ENCODE data around the gene VAV2.

VAV2 gene

DNA sequence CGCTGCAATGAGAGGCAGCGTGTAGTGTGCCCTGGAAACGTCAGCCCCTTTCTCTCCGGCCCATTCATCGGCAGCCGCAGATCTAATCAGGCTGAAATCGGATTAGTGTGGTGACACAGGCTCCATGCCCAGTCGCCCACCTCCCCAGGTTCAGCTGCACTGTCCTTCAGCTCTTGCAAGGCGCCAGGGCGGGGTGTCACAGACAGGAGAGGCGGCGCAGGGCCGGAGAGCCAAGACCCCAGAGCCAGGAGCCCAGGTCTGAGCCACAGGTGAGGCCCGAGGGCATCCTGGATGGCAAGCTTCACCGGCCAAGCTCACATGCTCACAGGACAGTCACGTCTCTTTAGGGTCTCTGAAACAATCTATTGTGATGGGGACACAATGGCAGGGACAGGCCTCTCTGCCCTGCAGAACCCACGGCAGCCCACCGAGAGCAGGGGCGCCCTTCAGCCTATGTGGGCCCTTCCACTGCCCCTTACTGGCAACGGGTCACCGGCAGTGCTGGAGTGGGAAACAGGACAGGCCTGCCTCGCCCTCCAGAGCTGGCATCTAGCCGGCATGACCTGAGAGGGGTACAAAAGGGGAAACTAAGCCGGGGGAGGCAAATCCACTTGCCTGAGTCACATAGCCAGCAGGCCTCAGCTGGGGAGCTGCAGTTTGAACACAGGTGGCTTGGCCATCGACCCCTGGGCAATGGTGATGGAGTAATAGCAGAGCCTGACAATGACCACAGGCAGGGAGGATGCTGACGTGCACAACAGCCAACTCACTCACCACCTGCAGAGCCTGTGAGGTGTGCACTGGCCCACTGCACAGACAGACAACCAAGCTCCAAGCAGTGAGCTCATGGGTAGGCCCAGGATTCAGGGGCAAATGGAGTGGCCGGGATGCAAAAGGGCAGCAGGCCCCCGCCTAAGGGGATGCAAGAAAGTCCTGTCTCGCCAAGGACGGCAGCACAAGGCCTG is 48.1 kb downstream of the VAV2 start:
- in situ Hi-C loops (cut with HindIII; ENCODE audit: low pct_unique_long_range_greater_than_20kb, low sequenced_read_pairs) = no loop called here

DNA sequence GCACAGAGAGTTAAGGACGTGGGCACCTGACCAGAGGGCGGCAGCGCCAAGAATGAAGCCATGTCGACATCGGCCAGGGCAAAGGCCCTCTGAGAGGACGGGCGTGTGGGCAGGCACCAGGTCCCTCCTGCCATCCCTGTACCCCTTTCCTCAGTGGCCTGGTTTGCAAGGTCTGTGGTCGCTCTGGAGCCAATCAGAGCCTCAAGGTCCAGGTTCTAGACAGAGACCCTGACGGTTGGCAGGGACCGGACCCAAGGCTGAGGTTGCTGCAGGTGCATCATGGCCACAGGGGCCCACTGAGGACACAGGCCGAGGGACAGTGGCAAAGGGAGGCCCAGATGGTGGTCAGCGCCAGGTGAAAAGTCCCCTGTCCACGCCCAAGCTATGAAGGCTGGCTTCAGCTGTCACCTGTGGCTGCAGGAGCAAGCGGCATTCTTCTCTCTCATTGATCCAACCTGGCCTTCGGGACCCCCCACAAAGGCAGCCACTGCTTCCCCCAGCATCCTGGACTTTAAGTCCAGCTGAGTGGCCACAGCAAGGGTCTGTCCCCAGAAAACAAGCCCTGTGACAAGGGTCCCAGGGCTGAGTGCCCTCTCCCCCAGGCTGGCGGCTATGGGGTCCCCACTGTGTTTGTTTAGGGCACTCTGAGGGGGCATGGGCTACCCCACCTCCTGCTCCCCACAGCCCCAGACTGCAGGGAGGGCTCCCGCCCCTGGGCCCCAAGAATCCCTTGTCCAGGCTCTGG is 48.9 kb downstream of the VAV2 start:
- in situ Hi-C loops (cut with HindIII; ENCODE audit: low pct_unique_long_range_greater_than_20kb, low sequenced_read_pairs) = no loop called here

More for the DNA sequence above, 48.1 kb downstream of the VAV2 start:
- DNase-seq (ENCODE audit: low read depth in 1 of 2, low spot score in 1 of 2) = no peak
- no peak for TF ChIP-seq JUND (IDR thresholded peaks at IDR 0.05; ENCODE audit: low read depth)

DNA sequence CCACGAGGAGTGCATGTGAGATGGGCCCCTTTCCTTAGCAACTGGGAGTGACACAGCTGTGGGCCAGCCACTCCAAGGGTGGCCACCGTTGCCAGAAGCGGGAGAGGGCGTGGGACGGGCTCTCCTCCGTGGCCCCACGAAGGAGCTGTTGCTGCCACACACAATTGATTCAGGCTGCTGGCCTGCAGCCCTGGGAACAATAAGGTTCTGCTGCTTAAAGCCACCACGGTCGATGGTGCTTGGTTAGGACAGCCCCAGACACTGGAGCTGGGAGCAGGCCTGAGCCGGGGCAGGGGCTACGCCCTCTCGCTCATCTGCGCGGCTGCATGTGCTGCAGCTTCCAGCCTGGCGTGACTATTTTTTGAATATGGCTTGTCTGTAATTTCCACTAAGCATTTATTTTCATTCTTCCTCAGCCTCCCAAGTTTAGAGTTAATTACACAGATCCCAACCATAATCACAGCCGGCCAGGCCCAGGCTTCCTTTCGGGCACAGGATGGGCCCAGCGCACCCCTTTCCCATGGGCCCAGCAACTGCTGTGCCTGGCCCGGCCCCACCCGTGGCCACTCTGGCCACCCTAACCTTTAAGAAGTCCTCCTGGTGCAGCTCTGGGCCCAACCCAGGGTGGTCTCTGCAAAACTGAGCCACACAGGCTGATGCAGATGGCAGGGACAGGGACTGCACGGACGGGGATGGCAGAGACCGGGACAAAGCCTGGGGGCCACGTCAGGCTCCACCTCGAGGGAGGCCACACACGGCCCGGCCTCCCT is 49.7 kb downstream of the VAV2 start:
- no peak for DNase-seq (ENCODE audit: low read depth in 1 of 2, low spot score in 1 of 2)
- TF ChIP-seq JUND (IDR thresholded peaks at IDR 0.05; ENCODE audit: low read depth) = no peak
- in situ Hi-C loops (cut with HindIII; ENCODE audit: low pct_unique_long_range_greater_than_20kb, low sequenced_read_pairs) = no loop called here

More for the DNA sequence above, 48.9 kb downstream of the VAV2 start:
- DNase-seq (ENCODE audit: low read depth in 1 of 2, low spot score in 1 of 2) = no peak
- TF ChIP-seq JUND (IDR thresholded peaks at IDR 0.05; ENCODE audit: low read depth) = no peak

DNA sequence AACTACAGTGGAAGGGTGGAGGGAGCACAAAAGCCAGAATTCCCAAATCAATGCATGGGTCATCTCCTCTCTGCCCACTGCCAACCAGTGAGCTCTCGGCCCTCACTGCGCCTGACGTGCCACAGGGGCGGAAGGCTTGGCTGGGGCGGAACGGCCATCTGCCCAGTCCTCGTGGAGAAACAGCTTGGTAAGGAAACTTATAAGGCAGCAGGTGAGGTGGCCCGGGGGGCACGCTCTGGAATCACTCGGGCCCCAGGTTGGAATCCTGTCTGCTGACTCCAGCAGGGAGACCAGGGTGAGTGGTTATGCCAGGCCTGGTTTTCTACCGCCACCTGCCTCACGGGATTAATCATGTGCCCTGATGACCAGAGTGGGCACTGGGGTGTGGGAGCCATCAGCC is 52.3 kb downstream of the VAV2 start:
- no peak for TF ChIP-seq JUND (IDR thresholded peaks at IDR 0.05; ENCODE audit: low read depth)
- in situ Hi-C loops (cut with HindIII; ENCODE audit: low pct_unique_long_range_greater_than_20kb, low sequenced_read_pairs) = no loop called here
- no peak for DNase-seq (ENCODE audit: low read depth in 1 of 2, low spot score in 1 of 2)

DNA sequence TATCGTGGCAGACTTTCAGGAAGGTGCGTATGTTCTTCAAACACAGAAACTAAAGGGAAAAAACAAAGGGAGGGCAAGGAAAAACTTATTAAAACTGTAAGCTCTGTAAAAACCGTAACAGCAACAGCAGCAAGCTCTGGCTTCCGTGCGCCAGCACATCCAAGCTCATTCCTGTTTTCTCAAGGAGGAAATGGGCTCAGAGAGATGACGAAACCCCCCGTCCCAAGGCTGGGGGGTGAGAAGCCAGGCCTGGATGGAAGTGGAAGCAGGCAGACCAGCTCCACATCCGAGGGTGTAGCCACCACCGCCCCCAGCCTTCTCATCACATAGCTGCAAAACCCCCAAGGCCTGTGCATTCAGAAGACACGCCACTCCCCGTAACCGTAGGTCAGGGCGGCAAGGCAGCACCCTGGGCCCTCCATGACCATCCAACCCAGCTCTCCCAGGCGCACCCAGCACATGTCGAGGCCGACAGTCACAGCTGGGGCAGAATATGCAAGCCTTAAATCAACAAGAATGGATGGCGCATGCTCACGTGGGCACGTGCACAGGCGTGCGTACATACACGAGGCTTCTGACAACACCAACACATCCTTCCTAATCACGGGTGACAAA is 52.8 kb downstream of the VAV2 start:
- no peak for TF ChIP-seq JUND (IDR thresholded peaks at IDR 0.05; ENCODE audit: low read depth)
- no peak for DNase-seq (ENCODE audit: low read depth in 1 of 2, low spot score in 1 of 2)
- in situ Hi-C loops (cut with HindIII; ENCODE audit: low pct_unique_long_range_greater_than_20kb, low sequenced_read_pairs) = no loop called here

DNA sequence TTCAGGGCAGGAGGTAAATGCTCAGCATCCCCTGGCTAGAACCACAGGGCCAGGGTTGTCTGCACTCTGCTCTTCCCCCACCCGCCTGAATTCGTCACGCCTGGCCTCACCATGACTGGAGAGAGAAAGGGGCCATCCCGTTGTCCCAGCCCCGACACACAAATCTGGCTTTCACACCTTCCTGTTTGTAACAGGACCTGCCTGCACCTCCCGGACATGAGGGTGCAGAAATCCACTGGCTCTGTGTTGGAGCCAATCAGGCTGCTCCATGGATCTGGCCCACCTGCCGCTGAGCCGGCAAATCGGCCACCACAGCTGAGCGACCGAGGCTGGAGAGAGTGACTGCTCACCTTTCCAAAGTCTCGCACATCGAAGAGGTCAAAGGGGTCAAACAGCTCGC is 53.4 kb downstream of the VAV2 start:
- no peak for DNase-seq (ENCODE audit: low read depth in 1 of 2, low spot score in 1 of 2)
- TF ChIP-seq JUND (IDR thresholded peaks at IDR 0.05; ENCODE audit: low read depth) = no peak
- in situ Hi-C loops (cut with HindIII; ENCODE audit: low pct_unique_long_range_greater_than_20kb, low sequenced_read_pairs) = no loop called here

DNA sequence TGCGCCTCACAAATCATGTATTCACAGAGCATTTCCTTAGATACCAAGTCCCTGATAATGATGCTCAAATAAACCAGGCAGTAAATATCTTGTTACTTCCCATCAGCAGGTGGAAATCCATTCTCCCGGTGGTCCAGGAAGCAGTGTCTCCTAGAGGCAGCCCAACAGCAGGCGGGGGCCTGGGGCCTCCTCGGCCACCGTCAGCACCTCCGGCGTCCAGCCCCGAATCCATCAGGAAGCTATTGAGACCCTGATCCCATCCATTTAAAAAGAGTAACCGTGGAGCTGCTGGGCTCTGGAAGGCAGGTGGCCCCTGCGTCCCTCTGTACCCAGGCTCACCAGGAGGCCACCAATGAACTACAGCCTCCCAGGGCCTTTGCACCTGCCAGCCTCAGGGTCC is 54.0 kb downstream of the VAV2 start:
- in situ Hi-C loops (cut with HindIII; ENCODE audit: low pct_unique_long_range_greater_than_20kb, low sequenced_read_pairs) = no loop called here
- no peak for DNase-seq (ENCODE audit: low read depth in 1 of 2, low spot score in 1 of 2)
- no peak for TF ChIP-seq JUND (IDR thresholded peaks at IDR 0.05; ENCODE audit: low read depth)

DNA sequence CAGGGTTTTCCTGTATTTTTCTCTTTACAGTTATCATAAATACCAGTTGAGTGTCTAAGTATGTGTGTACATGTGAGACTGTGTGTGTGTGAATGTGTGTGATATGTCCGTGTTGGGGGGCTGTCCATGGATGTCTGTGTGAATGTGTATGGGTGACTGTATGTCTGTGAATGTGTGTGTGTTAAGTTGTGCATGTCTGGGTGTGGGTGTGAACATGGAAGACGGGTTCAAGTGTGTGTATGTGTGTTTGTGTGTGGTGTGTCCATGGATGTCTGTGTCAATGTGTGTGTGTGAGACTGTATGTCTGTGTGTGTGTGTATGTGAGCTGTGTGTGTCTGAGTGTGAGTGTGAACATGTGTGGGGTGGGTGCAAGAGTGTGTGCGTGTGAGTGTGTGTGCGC is 55.0 kb downstream of the VAV2 start:
- in situ Hi-C loops (cut with HindIII; ENCODE audit: low pct_unique_long_range_greater_than_20kb, low sequenced_read_pairs) = no loop called here
- no peak for DNase-seq (ENCODE audit: low read depth in 1 of 2, low spot score in 1 of 2)
- TF ChIP-seq JUND (IDR thresholded peaks at IDR 0.05; ENCODE audit: low read depth) = no peak

DNA sequence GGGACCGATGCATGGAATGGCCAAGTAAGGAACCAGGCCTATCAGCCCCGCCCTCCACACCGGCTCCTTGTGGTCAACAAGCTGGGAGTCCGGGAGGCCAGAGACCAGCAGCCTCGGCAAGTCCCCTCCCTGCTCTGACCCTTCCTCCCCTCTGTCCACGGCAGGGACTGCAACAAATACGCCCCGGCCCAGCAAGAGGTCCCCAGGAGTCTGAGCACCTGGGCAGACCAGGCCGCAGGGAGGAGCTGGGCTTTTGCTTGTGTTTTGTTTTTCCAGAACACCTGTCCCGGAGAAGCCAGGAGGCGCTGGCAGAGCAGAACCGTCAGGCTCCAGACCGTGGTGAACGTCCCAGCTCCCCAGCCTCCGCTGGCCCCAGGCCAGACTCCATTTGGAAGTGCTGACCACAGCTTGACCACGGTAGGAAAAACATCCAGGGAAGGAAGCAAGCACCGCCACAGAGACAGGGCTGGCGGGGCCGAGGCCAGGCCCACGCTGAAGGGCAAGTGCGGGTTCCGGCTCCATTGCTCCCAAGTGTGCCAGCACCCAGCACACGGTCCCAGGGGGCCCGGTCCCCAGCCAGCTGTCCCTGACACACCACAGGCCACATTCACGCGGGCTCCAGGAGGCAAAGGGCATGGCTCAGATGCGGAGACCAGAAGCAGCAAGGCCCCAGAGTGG is 56.7 kb downstream of the VAV2 start:
- no peak for TF ChIP-seq JUND (IDR thresholded peaks at IDR 0.05; ENCODE audit: low read depth)
- in situ Hi-C loops (cut with HindIII; ENCODE audit: low pct_unique_long_range_greater_than_20kb, low sequenced_read_pairs) = no loop called here
- no peak for DNase-seq (ENCODE audit: low read depth in 1 of 2, low spot score in 1 of 2)

DNA sequence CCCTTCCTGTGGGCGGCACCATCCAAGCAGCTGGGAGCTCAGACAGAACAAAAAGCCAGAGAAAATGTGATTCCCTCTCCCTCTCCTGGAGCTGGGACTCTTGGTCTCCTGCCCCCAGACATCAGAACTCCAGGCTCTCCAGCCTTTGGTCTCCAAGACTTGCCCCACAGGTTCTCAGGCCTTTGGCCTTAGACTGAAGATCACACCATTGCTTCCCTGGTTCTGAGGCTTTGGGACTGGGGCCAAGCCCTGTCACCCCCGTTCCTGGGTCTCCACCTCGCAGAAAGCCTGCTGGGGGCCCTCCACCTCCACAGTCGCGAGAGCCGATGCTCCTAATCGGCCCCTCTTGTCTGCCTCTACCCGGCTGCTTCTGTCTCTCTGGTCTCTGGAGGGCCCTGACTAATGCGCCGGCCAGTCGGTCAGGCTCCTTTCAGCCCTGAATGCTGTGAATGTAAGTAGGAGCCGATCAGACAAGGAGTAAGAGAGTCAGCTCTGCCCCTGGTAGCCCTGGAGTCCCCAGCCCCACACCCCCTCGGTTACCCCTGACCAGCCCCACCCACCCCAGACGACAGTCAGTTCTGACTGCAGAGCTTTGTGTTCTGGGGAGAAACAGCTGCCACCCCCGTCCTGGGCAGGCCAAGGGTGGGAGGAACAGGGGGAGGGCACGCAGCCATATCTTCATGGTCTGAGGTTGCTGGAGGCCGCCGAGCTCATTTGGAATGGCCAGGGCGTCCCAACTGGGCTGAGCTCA is 57.5 kb downstream of the VAV2 start:
- no peak for DNase-seq (ENCODE audit: low read depth in 1 of 2, low spot score in 1 of 2)
- TF ChIP-seq JUND (IDR thresholded peaks at IDR 0.05; ENCODE audit: low read depth) = no peak
- in situ Hi-C loops (cut with HindIII; ENCODE audit: low pct_unique_long_range_greater_than_20kb, low sequenced_read_pairs) = no loop called here

DNA sequence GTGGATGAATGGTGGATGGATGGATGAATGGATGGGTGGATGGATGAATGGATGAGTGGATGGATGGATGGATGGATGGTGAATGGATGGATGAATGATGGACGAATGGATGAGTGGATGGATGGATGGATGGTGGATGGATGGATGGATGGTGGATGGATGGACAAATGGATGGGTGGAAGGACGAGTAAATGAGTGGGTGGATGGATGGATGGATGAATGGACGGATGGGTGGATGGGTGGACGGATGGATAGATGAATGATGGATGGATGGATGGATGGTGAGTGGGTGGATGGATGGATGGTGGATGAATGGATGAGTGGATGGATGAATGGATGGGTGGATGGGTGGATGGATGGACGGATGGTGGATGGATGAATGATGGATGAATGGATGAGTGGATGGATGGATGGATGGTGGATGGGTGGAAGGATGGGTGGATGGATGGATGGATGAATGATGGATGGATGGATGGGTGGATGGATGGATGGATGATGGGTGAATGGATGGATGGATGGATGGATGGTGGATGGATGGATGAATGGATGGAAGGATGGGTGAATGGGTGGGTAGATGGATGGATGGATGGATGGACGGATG is 58.6 kb downstream of the VAV2 start:
- TF ChIP-seq JUND (IDR thresholded peaks at IDR 0.05; ENCODE audit: low read depth) = no peak
- no peak for DNase-seq (ENCODE audit: low read depth in 1 of 2, low spot score in 1 of 2)
- in situ Hi-C loops (cut with HindIII; ENCODE audit: low pct_unique_long_range_greater_than_20kb, low sequenced_read_pairs) = no loop called here
